Mesothelial cell of epicardium (in vitro differentiated cells): ENCODE data around the gene VHLL. TPM values are rescaled to one million over a fixed set of nuclear protein-coding genes. Genes with fewer than 3 reads are reported as not detected.

Source experiments
- DNase-seq, 2 experiments: peaks; one replicate each; pipeline ENCODE4 v3.0.0; 2021; ENCODE audit warnings: low spot score in 2 of 2; ENCODE audit not compliant: unreplicated experiment in 2 of 2
- H3K27ac Mint-ChIP-seq: 2 replicates; pipeline ENCODE4 v1.8.0; 2021; ENCODE audit warnings: mixed read lengths
- H3K27me3 Mint-ChIP-seq: 2 replicates; pipeline ENCODE4 v1.8.0; 2021; ENCODE audit warnings: low read depth, mixed read lengths
- H3K36me3 Mint-ChIP-seq: 2 replicates; pipeline ENCODE4 v1.8.0; 2021; ENCODE audit warnings: mixed read lengths
- H3K4me1 Mint-ChIP-seq: 2 replicates; pipeline ENCODE4 v1.8.0; 2021; ENCODE audit warnings: mixed read lengths
- H3K4me3 Mint-ChIP-seq: 2 replicates; pipeline ENCODE4 v1.8.0; 2021; ENCODE audit warnings: mild to moderate bottlenecking, moderate library complexity, mixed read lengths
- H3K9me3 Mint-ChIP-seq: 2 replicates; pipeline ENCODE4 v1.8.0; 2021; ENCODE audit warnings: mixed read lengths
- total RNA-seq: library from RNA; stranded (reverse); gene quantifications from 3 replicates; pipeline ENCODE4 v1.2.1, GENCODE V29; 2021
- TF ChIP-seq, protein P1 (sequence below): fragments of 200-600 bp; sonication (generic); IDR thresholded peaks from one replicate; pipeline ENCODE4 v1.5.0; 2021; ENCODE audit warnings: antibody characterized with exemption; ENCODE audit not compliant: unreplicated experiment

The VHLL gene
- total RNA-seq, 1 donor from 2014 or later, result not detected

DNA sequence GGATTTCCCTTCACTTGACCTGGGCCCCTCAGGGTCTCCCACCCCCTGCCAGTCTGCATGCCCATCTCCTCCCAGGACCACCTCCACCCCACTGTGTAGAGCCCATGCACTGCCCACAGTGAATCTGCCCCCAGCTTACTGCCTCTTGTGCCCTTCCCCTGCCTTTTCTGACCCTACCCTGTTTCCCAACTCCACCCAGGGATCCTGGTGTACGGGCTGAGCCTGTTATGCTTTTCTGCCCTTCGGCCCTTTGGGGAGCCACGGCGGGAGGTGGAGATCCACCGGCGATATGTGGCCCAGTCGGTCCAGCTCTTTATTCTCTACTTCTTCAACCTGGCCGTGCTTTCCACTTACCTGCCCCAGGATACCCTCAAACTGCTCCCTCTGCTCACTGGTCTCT lies 13.0 kb downstream of the VHLL start:
- DNase-seq, result no peak
- TF ChIP-seq, protein P1, sequence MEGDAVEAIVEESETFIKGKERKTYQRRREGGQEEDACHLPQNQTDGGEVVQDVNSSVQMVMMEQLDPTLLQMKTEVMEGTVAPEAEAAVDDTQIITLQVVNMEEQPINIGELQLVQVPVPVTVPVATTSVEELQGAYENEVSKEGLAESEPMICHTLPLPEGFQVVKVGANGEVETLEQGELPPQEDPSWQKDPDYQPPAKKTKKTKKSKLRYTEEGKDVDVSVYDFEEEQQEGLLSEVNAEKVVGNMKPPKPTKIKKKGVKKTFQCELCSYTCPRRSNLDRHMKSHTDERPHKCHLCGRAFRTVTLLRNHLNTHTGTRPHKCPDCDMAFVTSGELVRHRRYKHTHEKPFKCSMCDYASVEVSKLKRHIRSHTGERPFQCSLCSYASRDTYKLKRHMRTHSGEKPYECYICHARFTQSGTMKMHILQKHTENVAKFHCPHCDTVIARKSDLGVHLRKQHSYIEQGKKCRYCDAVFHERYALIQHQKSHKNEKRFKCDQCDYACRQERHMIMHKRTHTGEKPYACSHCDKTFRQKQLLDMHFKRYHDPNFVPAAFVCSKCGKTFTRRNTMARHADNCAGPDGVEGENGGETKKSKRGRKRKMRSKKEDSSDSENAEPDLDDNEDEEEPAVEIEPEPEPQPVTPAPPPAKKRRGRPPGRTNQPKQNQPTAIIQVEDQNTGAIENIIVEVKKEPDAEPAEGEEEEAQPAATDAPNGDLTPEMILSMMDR, result no peak
- Mint-ChIP-seq H3K27ac (no peak overlapping the region), H3K27me3 (no peaks in the 10 kb centered on the region), H3K36me3 (peaks cover 3% of the 10 kb centered on the region), H3K9me3 (no peaks in the 10 kb centered on the region), H3K4me1 (peaks cover 29% of the 10 kb centered on the region), H3K4me3 (no peak overlapping the region)

DNA sequence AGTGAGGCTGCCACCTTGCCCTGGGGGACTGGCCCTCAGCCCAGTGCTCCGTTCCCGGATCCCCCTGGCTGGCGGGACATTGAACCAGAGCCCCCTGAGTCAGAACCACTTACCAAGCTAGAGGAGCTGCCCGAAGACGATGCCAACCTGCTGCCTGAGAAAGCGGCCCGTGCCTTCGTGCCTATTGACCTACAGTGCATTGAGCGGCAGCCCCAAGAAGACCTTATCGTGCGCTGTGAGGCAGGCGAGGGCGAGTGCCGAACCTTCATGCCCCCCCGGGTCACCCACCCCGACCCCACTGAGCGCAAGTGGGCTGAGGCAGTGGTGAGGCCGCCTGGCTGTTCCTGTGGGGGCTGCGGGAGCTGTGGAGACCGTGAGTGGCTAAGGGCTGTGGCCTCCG lies 13.7 kb downstream of the VHLL start:
- no peak for DNase-seq
- H3K36me3 Mint-ChIP-seq, result peaks cover 3% of the 10 kb centered on the region
- H3K4me3 Mint-ChIP-seq, result no peak overlapping the region

DNA sequence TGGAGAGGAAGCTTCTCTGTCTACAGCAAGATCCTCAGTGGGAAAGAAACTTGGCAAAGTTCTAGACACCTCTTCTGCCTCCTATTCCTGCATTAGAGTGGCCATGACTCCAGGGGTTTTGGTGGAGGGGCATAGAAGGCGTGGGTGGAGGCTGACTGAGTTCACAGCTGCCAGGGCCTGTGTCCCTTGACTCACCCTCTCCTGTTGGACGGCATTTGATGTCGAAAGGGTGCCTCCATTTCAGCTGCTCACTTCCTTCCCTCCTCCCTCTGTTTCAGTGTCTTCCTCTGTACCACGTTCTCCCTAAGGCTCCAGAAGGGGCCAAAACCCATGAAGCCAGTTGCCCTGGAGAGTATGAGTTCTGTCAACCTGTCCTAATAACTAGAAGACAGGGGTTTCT lies 14.3 kb downstream of the VHLL start:
- TF ChIP-seq, protein P1, result no peak
- no peaks in the 10 kb centered on the region for H3K9me3 Mint-ChIP-seq
- no peaks in the 10 kb centered on the region for H3K27me3 Mint-ChIP-seq
- peak overlapping the region; percentile 86 for H3K4me3 Mint-ChIP-seq
- no peak overlapping the region for H3K27ac Mint-ChIP-seq
- H3K4me1 Mint-ChIP-seq, result peaks cover 33% of the 10 kb centered on the region
- no peak for DNase-seq
- peaks cover 3% of the 10 kb centered on the region for H3K36me3 Mint-ChIP-seq

More for the DNA sequence above, 13.7 kb downstream of the VHLL start:
- Mint-ChIP-seq H3K27ac (no peak overlapping the region), H3K9me3 (no peaks in the 10 kb centered on the region), H3K4me1 (peaks cover 33% of the 10 kb centered on the region), H3K27me3 (no peaks in the 10 kb centered on the region)
- TF ChIP-seq, protein P1, result no peak

DNA sequence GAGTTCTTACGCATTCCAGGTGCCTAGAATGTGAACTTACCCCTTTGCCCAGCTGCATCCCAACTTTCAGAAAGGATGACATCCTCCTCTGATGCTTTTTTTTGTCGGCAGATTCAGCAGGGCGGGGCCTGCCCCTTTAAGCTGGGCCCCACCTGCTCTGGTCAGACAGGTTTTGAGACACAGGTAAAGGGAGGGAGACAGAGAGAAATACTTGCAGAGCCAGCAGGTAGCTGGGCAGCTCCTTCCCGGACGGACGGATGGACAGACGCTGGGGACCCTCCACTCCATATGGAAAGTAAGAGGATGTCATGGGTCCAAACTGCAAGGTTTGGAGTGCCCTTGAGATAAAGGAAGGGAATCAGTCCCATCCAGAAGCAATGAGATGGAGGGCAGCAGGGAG lies 15.0 kb downstream of the VHLL start, which contains the start of gene TMEM79:
Gene TMEM79, plus strand, starts transcription at position 214 of the 400 bp plus-strand sequence. CDS start 902 bp downstream, outside the sequence.
- H3K27ac Mint-ChIP-seq, result peak within 1 kb of the TSS; percentile 95
- no peaks in the 10 kb centered on the region for H3K9me3 Mint-ChIP-seq
- DNase-seq, result no peak
- peaks cover 3% of the 10 kb centered on the region for H3K36me3 Mint-ChIP-seq
- TF ChIP-seq, protein P1, result no peak
- H3K4me1 Mint-ChIP-seq, result peaks cover 33% of the 10 kb centered on the region
- H3K4me3 Mint-ChIP-seq, result peak within 1 kb of the TSS; percentile 86
- H3K27me3 Mint-ChIP-seq, result no peaks in the 10 kb centered on the region

DNA sequence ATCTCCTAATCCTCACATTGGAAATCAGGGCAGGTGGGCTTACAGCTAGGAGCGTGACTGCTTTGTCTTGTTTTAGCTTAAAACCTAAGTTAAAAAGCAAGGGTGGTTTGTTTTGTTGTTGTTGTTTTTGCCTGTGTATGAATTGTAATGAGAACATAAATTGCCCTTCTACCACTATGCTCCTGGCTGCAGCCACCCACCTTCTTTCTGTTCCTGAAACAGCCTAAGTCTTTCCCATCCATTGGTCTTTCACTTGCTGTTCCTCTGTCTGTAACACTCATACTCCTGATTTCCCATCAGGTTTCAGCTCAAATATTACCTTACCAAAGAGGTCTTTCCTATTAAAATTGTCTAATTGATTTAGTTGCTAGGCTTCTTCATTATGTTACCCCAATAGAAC lies 15.6 kb downstream of the VHLL start:
- no peak for DNase-seq
- peak overlapping the region; percentile 95 for H3K27ac Mint-ChIP-seq
- H3K4me1 Mint-ChIP-seq, result peaks cover 33% of the 10 kb centered on the region
- TF ChIP-seq, protein P1, result no peak
- H3K27me3 Mint-ChIP-seq, result no peaks in the 10 kb centered on the region
- peak overlapping the region; percentile 86 for H3K4me3 Mint-ChIP-seq
- peaks cover under 1% of the 10 kb centered on the region for H3K36me3 Mint-ChIP-seq
- no peaks in the 10 kb centered on the region for H3K9me3 Mint-ChIP-seq
